Suprapubic skin (tissue), 4 donors: Measurements from ENCODE around the gene CTDSP1.

Experiments
- CTCF ChIP-seq, 2 donors: fragments of 200-600 bp in 1 of 2; fragments of 450-650 bp in 1 of 2; sonication (generic) in 1 of 2; IDR thresholded peaks; one replicate each; pipeline ENCODE4 v1.5.1; 2016 to 2019; ENCODE audit warnings: antibody characterized with exemption in 2 of 2, mild to moderate bottlenecking in 1 of 2, moderate library complexity in 1 of 2
- EP300 ChIP-seq: sonication (generic); formaldehyde crosslinking; IDR thresholded peaks from one replicate; pipeline ENCODE4 v1.6.1; 2017; ENCODE audit warnings: antibody characterized with exemption
- POLR2A ChIP-seq, 2 donors: fragments of 450-650 bp; IDR thresholded peaks; one replicate each; pipeline ENCODE4 v1.6.1; 2017; ENCODE audit warnings: antibody characterized with exemption in 2 of 2, mild to moderate bottlenecking in 2 of 2, moderate library complexity in 2 of 2
- POLR2AphosphoS5 ChIP-seq, 3 donors: sonication (generic); formaldehyde crosslinking; IDR thresholded peaks; one replicate each; pipeline ENCODE4 v1.6.1; 2017; ENCODE audit warnings: antibody characterized with exemption in 3 of 3

GRCh38 chr2:218405746-218406208 is 6.1 kb downstream of the CTDSP1 start:
- TF ChIP-seq CTCF (IDR thresholded peaks at IDR 0.05) (no peak), POLR2AphosphoS5 (IDR thresholded peaks at IDR 0.05) (peak in 1 of 3 donors; percentile 28), POLR2A (IDR thresholded peaks at IDR 0.05) (no peak), EP300 (no peak)
